Kidney glomerular epithelial cell (primary cell): ENCODE data around the gene CCNL1.

ENCODE experiments used
- DNase-seq: peaks from one replicate; lab custom pipeline; 2025; lab: John Stamatoyannopoulos, UW

Gene CCNL1

GRCh38 chr3:157145606-157146322 is 14.2 kb downstream of the CCNL1 start:
- DNase-seq: no peak

GRCh38 chr3:157142315-157142714 is 17.6 kb downstream of the CCNL1 start:
- DNase-seq: no peak

GRCh38 chr3:157139938-157140534 is 19.9 kb downstream of the CCNL1 start:
- no peak for DNase-seq

- no peak for DNase-seq
Observed at GRCh38 chr3:157136647-157137387, 23.1 kb downstream of the CCNL1 start.

GRCh38 chr3:157135671-157136396 is 24.1 kb downstream of the CCNL1 start:
- peak; percentile 21 for DNase-seq

GRCh38 chr3:157134620-157135191 is 25.2 kb downstream of the CCNL1 start:
- DNase-seq: no peak

- DNase-seq: no peak
Observed at GRCh38 chr3:157133434-157134320, 26.3 kb downstream of the CCNL1 start.

GRCh38 chr3:157132936-157133335 is 27.0 kb downstream of the CCNL1 start:
- DNase-seq: no peak

GRCh38 chr3:157132341-157132740 is 27.6 kb downstream of the CCNL1 start:
- no peak for DNase-seq

GRCh38 chr3:157131861-157132260 is 28.1 kb downstream of the CCNL1 start:
- DNase-seq: peak; percentile 14

GRCh38 chr3:157130467-157131251 is 29.3 kb downstream of the CCNL1 start:
- no peak for DNase-seq

- peak; percentile 56 for DNase-seq
Observed at GRCh38 chr3:157129803-157130466, 30.0 kb downstream of the CCNL1 start.

- peak; percentile 86 for DNase-seq
Observed at GRCh38 chr3:157128771-157129681, 30.9 kb downstream of the CCNL1 start.

- DNase-seq: peak; percentile 83
Observed at GRCh38 chr3:157127831-157128767, 31.8 kb downstream of the CCNL1 start.

- no peak for DNase-seq
Observed at GRCh38 chr3:157127268-157127667, 32.7 kb downstream of the CCNL1 start.

- no peak for DNase-seq
Observed at GRCh38 chr3:157126365-157126764, 33.6 kb downstream of the CCNL1 start.

GRCh38 chr3:157125101-157125500 is 34.8 kb downstream of the CCNL1 start:
- no peak for DNase-seq
